HEK293 (cell line): ENCODE measurements around the gene DENND11.

Source experiments
- EGR2 ChIP-seq: fragments of 450-650 bp; formaldehyde crosslinking; IDR thresholded peaks from 2 replicates; pipeline ENCODE4 v1.5.1; 2016; ENCODE audit warnings: low read depth, missing biosample characterization, missing genetic modification characterization
- GLIS2 ChIP-seq: fragments of 450-650 bp; formaldehyde crosslinking; IDR thresholded peaks from 2 replicates; pipeline ENCODE4 v1.5.1; 2016; ENCODE audit warnings: missing biosample characterization, missing genetic modification characterization
- HOXD13 ChIP-seq: sonication (generic); formaldehyde crosslinking; IDR thresholded peaks from 2 replicates; pipeline ENCODE4 v1.8.0; 2022; ENCODE audit warnings: missing genetic modification reagents, borderline replicate concordance
- KLF7 ChIP-seq: fragments of 450-650 bp; formaldehyde crosslinking; IDR thresholded peaks from 2 replicates; pipeline ENCODE4 v1.5.1; 2016; ENCODE audit warnings: missing biosample characterization, missing genetic modification characterization, borderline replicate concordance
- MEIS1 ChIP-seq: sonication (generic); formaldehyde crosslinking; IDR thresholded peaks from 2 replicates; pipeline ENCODE4 v1.8.1; 2022; ENCODE audit warnings: missing genetic modification reagents, mild to moderate bottlenecking, borderline replicate concordance
- PATZ1 ChIP-seq: fragments of 450-650 bp; formaldehyde crosslinking; IDR thresholded peaks from 2 replicates; pipeline ENCODE4 v1.5.1; 2016; ENCODE audit warnings: missing biosample characterization, missing genetic modification characterization
- PRDM4 ChIP-seq: fragments of 450-650 bp; formaldehyde crosslinking; IDR thresholded peaks from 2 replicates; pipeline ENCODE4 v1.5.1; 2017; ENCODE audit warnings: missing biosample characterization, missing genetic modification characterization
- RBAK ChIP-seq: fragments of 450-650 bp; formaldehyde crosslinking; IDR thresholded peaks from 2 replicates; pipeline ENCODE4 v1.5.1; 2016; ENCODE audit warnings: missing biosample characterization, missing genetic modification characterization
- ZBTB6 ChIP-seq: fragments of 450-650 bp; formaldehyde crosslinking; IDR thresholded peaks from 2 replicates; pipeline ENCODE4 v1.5.1; 2017; ENCODE audit warnings: missing biosample characterization, missing genetic modification characterization
- ZFHX2 ChIP-seq: fragments of 450-650 bp; formaldehyde crosslinking; conservative IDR thresholded peaks from 2 replicates; pipeline ENCODE4 v1.5.1; 2016; ENCODE audit warnings: missing biosample characterization, missing genetic modification characterization
- ZIC2 ChIP-seq: fragments of 450-650 bp; formaldehyde crosslinking; IDR thresholded peaks from 2 replicates; pipeline ENCODE4 v1.5.1; 2016; ENCODE audit warnings: missing biosample characterization, missing genetic modification characterization
- ZNF138 ChIP-seq: fragments of 450-650 bp; formaldehyde crosslinking; IDR thresholded peaks from 2 replicates; pipeline ENCODE4 v1.5.1; 2016; ENCODE audit warnings: missing biosample characterization, missing genetic modification characterization, borderline replicate concordance
- ZNF169 ChIP-seq: fragments of 450-650 bp; formaldehyde crosslinking; IDR thresholded peaks from 2 replicates; pipeline ENCODE4 v1.5.1; 2016; ENCODE audit warnings: missing biosample characterization, missing genetic modification characterization
- ZNF174 ChIP-seq: fragments of 450-650 bp; formaldehyde crosslinking; IDR thresholded peaks from 2 replicates; pipeline ENCODE4 v1.5.0; 2017; ENCODE audit warnings: missing biosample characterization, mild to moderate bottlenecking, missing genetic modification characterization
- ZNF266 ChIP-seq: fragments of 450-650 bp; formaldehyde crosslinking; IDR thresholded peaks from 2 replicates; pipeline ENCODE4 v1.5.1; 2016; ENCODE audit warnings: missing biosample characterization, missing genetic modification characterization, low read depth
- ZNF311 ChIP-seq: fragments of 450-650 bp; formaldehyde crosslinking; IDR thresholded peaks from 2 replicates; pipeline ENCODE4 v1.5.1; 2017; ENCODE audit warnings: missing biosample characterization, missing genetic modification characterization, borderline replicate concordance
- ZNF354C ChIP-seq: fragments of 450-650 bp; formaldehyde crosslinking; IDR thresholded peaks from 2 replicates; pipeline ENCODE4 v1.5.1; 2016; ENCODE audit warnings: missing biosample characterization, missing genetic modification characterization, low read depth, borderline replicate concordance
- ZNF423 ChIP-seq: fragments of 450-650 bp; formaldehyde crosslinking; IDR thresholded peaks from 2 replicates; pipeline ENCODE4 v1.5.1; 2016; ENCODE audit warnings: missing biosample characterization, missing genetic modification characterization
- ZNF514 ChIP-seq: fragments of 450-650 bp; formaldehyde crosslinking; IDR thresholded peaks from 2 replicates; pipeline ENCODE4 v1.5.1; 2016; ENCODE audit warnings: missing biosample characterization, missing genetic modification characterization
- ZNF555 ChIP-seq: fragments of 450-650 bp; formaldehyde crosslinking; conservative IDR thresholded peaks from 2 replicates; pipeline ENCODE4 v1.5.1; 2017; ENCODE audit warnings: missing biosample characterization, mild to moderate bottlenecking, missing genetic modification characterization, inconsistent platforms
- ZNF561 ChIP-seq: fragments of 450-650 bp; IDR thresholded peaks from 2 replicates; pipeline ENCODE4 v1.5.1; 2018; ENCODE audit warnings: missing biosample characterization, missing genetic modification characterization, borderline replicate concordance
- ZNF610 ChIP-seq: fragments of 450-650 bp; formaldehyde crosslinking; IDR thresholded peaks from 2 replicates; pipeline ENCODE4 v1.5.1; 2016; ENCODE audit warnings: missing biosample characterization, missing genetic modification characterization, borderline replicate concordance
- ZNF621 ChIP-seq: fragments of 450-650 bp; formaldehyde crosslinking; IDR thresholded peaks from 2 replicates; pipeline ENCODE4 v1.5.1; 2017; ENCODE audit warnings: missing biosample characterization, missing genetic modification characterization
- ZNF626 ChIP-seq: fragments of 450-650 bp; sonication (Bioruptor Pico); formaldehyde crosslinking; IDR thresholded peaks from 2 replicates; pipeline ENCODE4 v1.5.1; 2018; ENCODE audit warnings: missing biosample characterization, missing genetic modification characterization, inconsistent platforms
- ZNF639 ChIP-seq: fragments of 450-650 bp; formaldehyde crosslinking; IDR thresholded peaks from 2 replicates; pipeline ENCODE4 v1.5.1; 2016; ENCODE audit warnings: missing biosample characterization, missing genetic modification characterization
- ZNF654 ChIP-seq: fragments of 450-650 bp; formaldehyde crosslinking; IDR thresholded peaks from 2 replicates; pipeline ENCODE4 v1.5.1; 2016; ENCODE audit warnings: low read depth, missing biosample characterization, missing genetic modification characterization
- ZNF664 ChIP-seq: fragments of 450-650 bp; formaldehyde crosslinking; IDR thresholded peaks from 2 replicates; pipeline ENCODE4 v1.5.1; 2016; ENCODE audit warnings: missing biosample characterization, missing genetic modification characterization
- ZNF701 ChIP-seq: fragments of 450-650 bp; formaldehyde crosslinking; IDR thresholded peaks from 2 replicates; pipeline ENCODE4 v1.5.1; 2016; ENCODE audit warnings: missing biosample characterization, missing genetic modification characterization
- ZNF837 ChIP-seq: fragments of 450-650 bp; formaldehyde crosslinking; IDR thresholded peaks from 2 replicates; pipeline ENCODE4 v1.5.1; 2016; ENCODE audit warnings: missing biosample characterization, missing genetic modification characterization
- ZSCAN16 ChIP-seq: fragments of 450-650 bp; formaldehyde crosslinking; IDR thresholded peaks from 2 replicates; pipeline ENCODE4 v1.5.1; 2016; ENCODE audit warnings: missing biosample characterization, missing genetic modification characterization
- ZSCAN18 ChIP-seq: fragments of 450-650 bp; formaldehyde crosslinking; IDR thresholded peaks from 2 replicates; pipeline ENCODE4 v1.5.1; 2016; ENCODE audit warnings: missing biosample characterization, missing genetic modification characterization
- ZSCAN30 ChIP-seq: fragments of 450-650 bp; IDR thresholded peaks from 2 replicates; pipeline ENCODE4 v1.5.1; 2018; ENCODE audit warnings: missing biosample characterization, mild to moderate bottlenecking, missing genetic modification characterization, moderate library complexity
- ZXDB ChIP-seq: fragments of 450-650 bp; formaldehyde crosslinking; IDR thresholded peaks from 2 replicates; pipeline ENCODE4 v1.5.1; 2016; ENCODE audit warnings: missing biosample characterization, missing genetic modification characterization

The DENND11 gene

GRCh38 chr7:141737836-141738591 lies 36.0 kb upstream of the DENND11 start, which contains the start of gene SSBP1 (continued):
- TF ChIP-seq ZNF639 (tag by site-specific recombination) (peak; percentile 98), ZNF664 (tag by site-specific recombination) (peak; percentile 81), ZNF621 (no peak), ZNF169 (tag by site-specific recombination) (no peak), ZNF626 (tag by site-specific recombination) (peak; percentile 95; the same call in 1 of the 2 replicates), ZNF701 (no peak), ZIC2 (peak; percentile 51; the same call in 1 of the 2 replicates), ZBTB6 (tag by site-specific recombination) (peak; percentile 36; the same call in 1 of the 2 replicates), RBAK (tag by site-specific recombination) (no peak), ZNF138 (tag by site-specific recombination) (no peak), ZNF423 (tag by site-specific recombination) (no peak), ZXDB (peak; percentile 94), ZNF654 (tag by site-specific recombination) (peak; percentile 83), ZNF266 (tag by site-specific recombination) (no peak), ZNF311 (no peak), ZNF514 (no peak), ZFHX2 (tag by site-specific recombination) (peak; percentile 93), ZNF610 (tag by site-specific recombination) (peak; percentile 81), EGR2 (tag by site-specific recombination) (peak; percentile 90), GLIS2 (tag by site-specific recombination) (peak; percentile 90), PRDM4 (tag by site-specific recombination) (peak; percentile 100), MEIS1 (CRISPR knock-in tag) (no peak), ZNF555 (tag by site-specific recombination) (no peak), ZNF354C (tag by site-specific recombination) (no peak), KLF7 (tag by site-specific recombination) (peak; percentile 93), ZSCAN30 (tag by site-specific recombination) (peak; percentile 97), PATZ1 (tag by site-specific recombination) (0 out of 2 replicates have a peak, but pooled peaks have one; percentile 26), ZNF174 (no peak), ZNF561 (tag by site-specific recombination) (peak; percentile 96), ZSCAN18 (tag by site-specific recombination) (peak; percentile 55; the same call in 1 of the 2 replicates), HOXD13 (CRISPR knock-in tag) (no peak), ZSCAN16 (no peak; the same call in 1 of the 2 replicates), ZNF837 (tag by site-specific recombination) (no peak)
